Endothelial cell (in vitro differentiated cells): Measurements from ENCODE around the gene CBL. TPM values are rescaled to one million over a fixed set of nuclear protein-coding genes. Genes with fewer than 3 reads are reported as not detected.

Experiments used
- DNase-seq: peaks from one replicate; pipeline ENCODE4 v3.0.0; 2021; ENCODE audit warnings: low spot score
- H3K27ac Mint-ChIP-seq: one replicate; pipeline ENCODE4 v1.8.0; 2021; ENCODE audit warnings: mixed read lengths, inconsistent platforms; ENCODE audit not compliant: unreplicated experiment
- H3K27me3 Mint-ChIP-seq: one replicate; pipeline ENCODE4 v1.8.0; 2021; ENCODE audit warnings: mild to moderate bottlenecking, moderate library complexity, mixed read lengths, inconsistent platforms; ENCODE audit not compliant: unreplicated experiment
- H3K36me3 Mint-ChIP-seq: one replicate; pipeline ENCODE4 v1.8.0; 2021; ENCODE audit warnings: mild to moderate bottlenecking, low read depth, mixed read lengths, inconsistent platforms; ENCODE audit not compliant: unreplicated experiment
- H3K4me1 Mint-ChIP-seq: one replicate; pipeline ENCODE4 v1.8.0; 2021; ENCODE audit warnings: mild to moderate bottlenecking, mixed read lengths, inconsistent platforms; ENCODE audit not compliant: unreplicated experiment
- H3K4me3 Mint-ChIP-seq: one replicate; pipeline ENCODE4 v1.8.0; 2021; ENCODE audit warnings: mild to moderate bottlenecking, mixed read lengths, inconsistent platforms; ENCODE audit not compliant: unreplicated experiment
- H3K9me3 Mint-ChIP-seq: one replicate; pipeline ENCODE4 v1.8.0; 2021; ENCODE audit warnings: mixed read lengths, inconsistent platforms; ENCODE audit not compliant: unreplicated experiment
- total RNA-seq: library from RNA; stranded (reverse); fragmentation: NEBNext Ultra II Directional; extraction: Animal tissue kit (Norgen Biotek cat#: 25700); gene quantifications from one replicate; pipeline ENCODE4 v1.2.1, GENCODE V29; 2021; ENCODE audit not compliant: unreplicated experiment
- TF ChIP-seq, protein P1 (sequence below): fragments of 200-600 bp; sonication (generic); IDR thresholded peaks from one replicate; pipeline ENCODE4 v1.5.0; 2021; ENCODE audit warnings: antibody characterized with exemption; ENCODE audit not compliant: unreplicated experiment

The CBL gene
- total RNA-seq, 1 donor from 2014 or later = 47.5 TPM

DNA sequence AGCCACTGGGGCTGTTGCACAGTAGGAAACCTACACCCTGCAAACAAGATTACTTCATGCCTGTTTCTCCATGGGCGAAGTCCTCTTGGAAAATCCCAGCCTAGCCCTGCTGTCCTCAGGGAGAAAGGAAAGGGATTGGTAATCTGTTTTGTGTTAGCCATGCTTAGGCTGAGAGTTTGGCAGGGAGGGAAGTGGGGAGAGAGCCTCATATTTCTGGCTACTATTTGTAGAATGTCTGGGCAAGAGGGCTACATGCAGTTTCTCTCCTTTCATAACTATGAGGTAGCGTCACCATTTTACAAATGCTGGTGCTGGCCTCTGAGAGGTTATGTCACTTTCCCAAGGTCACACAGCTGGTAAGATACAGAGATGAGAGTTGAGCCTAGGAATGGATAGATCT, 141.1 kb downstream of the CBL start:
- H3K4me3 Mint-ChIP-seq = no peak overlapping the region
- H3K36me3 Mint-ChIP-seq = no peaks in the 10 kb centered on the region
- TF ChIP-seq, protein P1, sequence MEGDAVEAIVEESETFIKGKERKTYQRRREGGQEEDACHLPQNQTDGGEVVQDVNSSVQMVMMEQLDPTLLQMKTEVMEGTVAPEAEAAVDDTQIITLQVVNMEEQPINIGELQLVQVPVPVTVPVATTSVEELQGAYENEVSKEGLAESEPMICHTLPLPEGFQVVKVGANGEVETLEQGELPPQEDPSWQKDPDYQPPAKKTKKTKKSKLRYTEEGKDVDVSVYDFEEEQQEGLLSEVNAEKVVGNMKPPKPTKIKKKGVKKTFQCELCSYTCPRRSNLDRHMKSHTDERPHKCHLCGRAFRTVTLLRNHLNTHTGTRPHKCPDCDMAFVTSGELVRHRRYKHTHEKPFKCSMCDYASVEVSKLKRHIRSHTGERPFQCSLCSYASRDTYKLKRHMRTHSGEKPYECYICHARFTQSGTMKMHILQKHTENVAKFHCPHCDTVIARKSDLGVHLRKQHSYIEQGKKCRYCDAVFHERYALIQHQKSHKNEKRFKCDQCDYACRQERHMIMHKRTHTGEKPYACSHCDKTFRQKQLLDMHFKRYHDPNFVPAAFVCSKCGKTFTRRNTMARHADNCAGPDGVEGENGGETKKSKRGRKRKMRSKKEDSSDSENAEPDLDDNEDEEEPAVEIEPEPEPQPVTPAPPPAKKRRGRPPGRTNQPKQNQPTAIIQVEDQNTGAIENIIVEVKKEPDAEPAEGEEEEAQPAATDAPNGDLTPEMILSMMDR = no peak
- H3K27me3 Mint-ChIP-seq = peaks cover 14% of the 10 kb centered on the region
- H3K9me3 Mint-ChIP-seq = no peaks in the 10 kb centered on the region
- no peak overlapping the region for H3K27ac Mint-ChIP-seq
- peaks cover 9% of the 10 kb centered on the region for H3K4me1 Mint-ChIP-seq
- DNase-seq = no peak

DNA sequence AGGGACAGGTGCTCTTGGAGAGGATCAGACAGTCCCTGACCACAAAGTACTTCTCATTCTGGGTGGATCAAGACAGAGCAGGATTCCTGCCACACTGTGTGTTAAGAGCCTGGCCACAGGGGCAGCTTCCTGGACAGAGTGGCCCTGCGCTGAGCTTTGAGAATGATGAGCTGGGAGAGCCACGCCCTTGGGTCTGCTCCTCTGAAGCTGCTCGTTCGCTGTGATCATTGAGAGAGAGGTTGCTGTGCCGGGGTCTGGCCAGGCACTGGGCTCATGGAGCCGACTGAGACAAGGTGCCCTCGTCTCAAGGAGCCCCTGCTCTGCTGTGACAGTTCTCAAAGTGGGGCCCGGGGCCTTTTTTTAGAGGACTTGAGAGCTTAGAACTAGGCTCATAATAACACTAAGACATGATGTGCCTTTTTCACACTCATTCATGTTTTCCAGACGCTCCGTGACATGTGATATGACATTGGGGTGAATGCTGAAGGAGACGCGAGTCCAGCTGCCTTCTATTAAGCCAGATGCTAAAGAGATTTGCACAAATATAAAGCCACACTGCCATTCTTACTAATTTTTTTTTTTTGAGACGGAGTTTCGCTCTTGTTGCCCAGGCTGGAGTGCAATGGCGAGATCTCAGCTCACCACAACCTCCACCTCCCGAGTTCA, 141.9 kb downstream of the CBL start:
- H3K27me3 Mint-ChIP-seq = peaks cover 11% of the 10 kb centered on the region

DNA sequence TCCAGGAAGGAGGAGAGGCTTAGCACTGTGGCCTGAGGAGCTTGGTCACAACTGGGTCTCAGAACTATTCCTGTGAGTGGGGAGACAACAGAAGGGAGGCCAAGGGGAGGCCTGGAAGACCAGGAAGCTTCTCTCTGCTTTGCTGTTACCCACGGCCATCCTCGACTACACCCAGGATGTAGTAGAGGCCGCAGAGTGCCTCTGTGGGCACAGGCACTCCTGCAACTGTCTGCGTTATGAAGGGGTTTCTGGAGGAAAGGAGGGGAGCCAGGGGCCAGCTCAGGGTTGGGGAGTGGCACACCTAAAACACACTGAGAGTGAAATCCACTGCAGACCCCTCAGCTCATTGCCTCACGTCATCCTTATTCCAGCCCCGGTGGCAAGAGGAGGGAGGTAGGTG, 144.2 kb downstream of the CBL start:
- Mint-ChIP-seq H3K27ac (peak overlapping the region; percentile 15), H3K27me3 (peaks cover 8% of the 10 kb centered on the region)

More for the DNA sequence above, 141.9 kb downstream of the CBL start:
- TF ChIP-seq, protein P1 = no peak
- H3K4me1 Mint-ChIP-seq = peaks cover 9% of the 10 kb centered on the region
- H3K27ac Mint-ChIP-seq = no peak overlapping the region
- DNase-seq = no peak
- H3K4me3 Mint-ChIP-seq = no peak overlapping the region
- H3K9me3 Mint-ChIP-seq = no peaks in the 10 kb centered on the region
- no peaks in the 10 kb centered on the region for H3K36me3 Mint-ChIP-seq

DNA sequence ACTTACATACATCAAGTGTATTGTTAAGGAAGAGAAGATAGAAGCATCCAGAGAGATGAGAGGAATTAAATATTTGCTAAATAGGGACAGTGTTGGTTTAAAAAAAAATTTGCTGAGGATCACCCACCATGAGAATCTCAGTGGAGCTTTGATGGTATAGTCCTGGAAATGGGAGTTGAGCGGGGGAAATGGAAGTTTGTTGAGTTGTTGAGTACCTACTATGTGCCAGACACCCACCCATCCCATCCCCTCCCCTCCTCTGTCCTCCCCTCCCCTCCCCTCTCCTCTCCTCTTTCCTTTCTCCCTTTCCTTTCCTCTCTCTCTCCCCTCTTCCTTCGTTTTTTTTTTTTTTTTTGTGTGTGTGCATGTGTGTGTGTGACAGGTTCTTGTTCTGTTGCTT, 145.1 kb downstream of the CBL start:
- H3K4me3 Mint-ChIP-seq = peak overlapping the region; percentile 23
- H3K36me3 Mint-ChIP-seq = no peaks in the 10 kb centered on the region
- H3K27me3 Mint-ChIP-seq = peaks cover 7% of the 10 kb centered on the region
- no peaks in the 10 kb centered on the region for H3K9me3 Mint-ChIP-seq
- DNase-seq = no peak
- peaks cover 12% of the 10 kb centered on the region for H3K4me1 Mint-ChIP-seq
- H3K27ac Mint-ChIP-seq = no peak overlapping the region
- TF ChIP-seq, protein P1 = no peak

More for the DNA sequence above, 144.2 kb downstream of the CBL start:
- no peak for DNase-seq
- Mint-ChIP-seq H3K36me3 (no peaks in the 10 kb centered on the region), H3K4me3 (no peak overlapping the region), H3K4me1 (peaks cover 7% of the 10 kb centered on the region), H3K9me3 (no peaks in the 10 kb centered on the region)
- TF ChIP-seq, protein P1 = no peak

DNA sequence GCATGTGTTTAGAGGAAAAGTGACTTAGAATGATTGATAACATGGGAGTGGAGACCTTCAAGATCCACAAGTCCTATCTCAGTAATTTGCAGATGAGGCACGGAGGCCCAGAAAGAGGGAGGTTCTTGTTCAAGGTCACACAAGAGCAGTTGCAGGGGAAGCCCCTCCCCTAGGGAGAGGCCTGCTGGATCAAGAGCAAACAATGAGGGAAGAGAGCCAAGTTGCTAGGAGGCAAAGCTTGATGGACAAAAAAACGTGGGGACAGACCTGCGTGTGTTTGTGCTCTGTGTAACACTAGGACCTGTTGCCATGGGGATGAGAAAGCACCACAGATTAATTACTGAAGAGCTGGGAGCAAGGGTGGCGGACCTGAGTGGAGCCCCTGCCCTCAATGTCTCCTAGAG, 146.7 kb downstream of the CBL start:
- Mint-ChIP-seq H3K27ac (no peak overlapping the region), H3K4me3 (no peak overlapping the region), H3K27me3 (peaks cover 4% of the 10 kb centered on the region), H3K9me3 (no peaks in the 10 kb centered on the region), H3K36me3 (no peaks in the 10 kb centered on the region), H3K4me1 (peaks cover 12% of the 10 kb centered on the region)
- TF ChIP-seq, protein P1 = no peak
- no peak for DNase-seq
